Nephron (organoid): ENCODE data around the gene ADAMTS2.

Experiments used
- H3K27ac Mint-ChIP-seq, 3 experiments: 2 replicates each; pipeline ENCODE4 v1.8.0; 2020; ENCODE audit warnings: mixed read lengths in 3 of 3, mild to moderate bottlenecking in 2 of 3, moderate library complexity in 1 of 3
- H3K27me3 Mint-ChIP-seq: 2 replicates; pipeline ENCODE4 v1.8.0; 2021; ENCODE audit warnings: low read depth, mild to moderate bottlenecking, moderate library complexity, mixed read lengths
- H3K36me3 Mint-ChIP-seq: 2 replicates; pipeline ENCODE4 v1.8.0; 2020; ENCODE audit warnings: low read depth, mixed read lengths
- H3K4me1 Mint-ChIP-seq: 2 replicates; pipeline ENCODE4 v1.8.0; 2020; ENCODE audit warnings: mixed read lengths
- H3K4me3 Mint-ChIP-seq, 3 experiments: 2 replicates each; pipeline ENCODE4 v1.8.0; 2020; ENCODE audit warnings: mild to moderate bottlenecking in 3 of 3, mixed read lengths in 3 of 3, moderate library complexity in 2 of 3
- H3K9me3 Mint-ChIP-seq: 2 replicates; pipeline ENCODE4 v1.8.0; 2020; ENCODE audit warnings: mixed read lengths
- TF ChIP-seq, protein P1 (sequence below), 3 experiments: fragments of 200-600 bp; sonication (generic); IDR thresholded peaks; one replicate each; pipeline ENCODE4 v1.5.0; 2021; ENCODE audit warnings: antibody characterized with exemption in 3 of 3; ENCODE audit not compliant: unreplicated experiment in 3 of 3

The ADAMTS2 gene

GRCh38 chr5:179121667-179122111, 223.6 kb downstream of the ADAMTS2 start:
- TF ChIP-seq, protein P1, sequence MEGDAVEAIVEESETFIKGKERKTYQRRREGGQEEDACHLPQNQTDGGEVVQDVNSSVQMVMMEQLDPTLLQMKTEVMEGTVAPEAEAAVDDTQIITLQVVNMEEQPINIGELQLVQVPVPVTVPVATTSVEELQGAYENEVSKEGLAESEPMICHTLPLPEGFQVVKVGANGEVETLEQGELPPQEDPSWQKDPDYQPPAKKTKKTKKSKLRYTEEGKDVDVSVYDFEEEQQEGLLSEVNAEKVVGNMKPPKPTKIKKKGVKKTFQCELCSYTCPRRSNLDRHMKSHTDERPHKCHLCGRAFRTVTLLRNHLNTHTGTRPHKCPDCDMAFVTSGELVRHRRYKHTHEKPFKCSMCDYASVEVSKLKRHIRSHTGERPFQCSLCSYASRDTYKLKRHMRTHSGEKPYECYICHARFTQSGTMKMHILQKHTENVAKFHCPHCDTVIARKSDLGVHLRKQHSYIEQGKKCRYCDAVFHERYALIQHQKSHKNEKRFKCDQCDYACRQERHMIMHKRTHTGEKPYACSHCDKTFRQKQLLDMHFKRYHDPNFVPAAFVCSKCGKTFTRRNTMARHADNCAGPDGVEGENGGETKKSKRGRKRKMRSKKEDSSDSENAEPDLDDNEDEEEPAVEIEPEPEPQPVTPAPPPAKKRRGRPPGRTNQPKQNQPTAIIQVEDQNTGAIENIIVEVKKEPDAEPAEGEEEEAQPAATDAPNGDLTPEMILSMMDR (IDR thresholded peaks at IDR 0.05; ENCODE audit: unreplicated experiment in 3 of 3) = no peak
- Mint-ChIP-seq H3K4me3 (no peak overlapping the region), H3K27ac (no peak overlapping the region), H3K27me3 (no peaks in the 10 kb centered on the region), H3K4me1 (no peaks in the 10 kb centered on the region), H3K36me3 (peaks cover 12% of the 10 kb centered on the region), H3K9me3 (peaks cover 22% of the 10 kb centered on the region)

GRCh38 chr5:179120951-179121666, 224.2 kb downstream of the ADAMTS2 start:
- Mint-ChIP-seq H3K27me3 (peaks cover 3% of the 10 kb centered on the region), H3K4me3 (no peak overlapping the region), H3K4me1 (no peaks in the 10 kb centered on the region), H3K36me3 (peaks cover 12% of the 10 kb centered on the region), H3K27ac (no peak overlapping the region), H3K9me3 (peaks cover 27% of the 10 kb centered on the region)
- TF ChIP-seq, protein P1 (IDR thresholded peaks at IDR 0.05; ENCODE audit: unreplicated experiment in 3 of 3) = no peak

GRCh38 chr5:179120421-179120861, 224.8 kb downstream of the ADAMTS2 start:
- Mint-ChIP-seq H3K4me1 (no peaks in the 10 kb centered on the region), H3K27me3 (peaks cover 4% of the 10 kb centered on the region), H3K4me3 (no peak overlapping the region), H3K27ac (no peak overlapping the region), H3K36me3 (peaks cover 12% of the 10 kb centered on the region), H3K9me3 (peaks cover 25% of the 10 kb centered on the region)
- TF ChIP-seq, protein P1 (IDR thresholded peaks at IDR 0.05; ENCODE audit: unreplicated experiment in 3 of 3) = no peak

- H3K9me3 Mint-ChIP-seq = peaks cover 32% of the 10 kb centered on the region
- peaks cover 17% of the 10 kb centered on the region for H3K36me3 Mint-ChIP-seq
- TF ChIP-seq, protein P1 (IDR thresholded peaks at IDR 0.05; ENCODE audit: unreplicated experiment in 3 of 3) = no peak
- no peaks in the 10 kb centered on the region for H3K4me1 Mint-ChIP-seq
- peaks cover 7% of the 10 kb centered on the region for H3K27me3 Mint-ChIP-seq
- no peak overlapping the region for H3K27ac Mint-ChIP-seq
- H3K4me3 Mint-ChIP-seq = no peak overlapping the region
Measured at GRCh38 chr5:179119415-179120170, 225.7 kb downstream of the ADAMTS2 start.

DNA sequence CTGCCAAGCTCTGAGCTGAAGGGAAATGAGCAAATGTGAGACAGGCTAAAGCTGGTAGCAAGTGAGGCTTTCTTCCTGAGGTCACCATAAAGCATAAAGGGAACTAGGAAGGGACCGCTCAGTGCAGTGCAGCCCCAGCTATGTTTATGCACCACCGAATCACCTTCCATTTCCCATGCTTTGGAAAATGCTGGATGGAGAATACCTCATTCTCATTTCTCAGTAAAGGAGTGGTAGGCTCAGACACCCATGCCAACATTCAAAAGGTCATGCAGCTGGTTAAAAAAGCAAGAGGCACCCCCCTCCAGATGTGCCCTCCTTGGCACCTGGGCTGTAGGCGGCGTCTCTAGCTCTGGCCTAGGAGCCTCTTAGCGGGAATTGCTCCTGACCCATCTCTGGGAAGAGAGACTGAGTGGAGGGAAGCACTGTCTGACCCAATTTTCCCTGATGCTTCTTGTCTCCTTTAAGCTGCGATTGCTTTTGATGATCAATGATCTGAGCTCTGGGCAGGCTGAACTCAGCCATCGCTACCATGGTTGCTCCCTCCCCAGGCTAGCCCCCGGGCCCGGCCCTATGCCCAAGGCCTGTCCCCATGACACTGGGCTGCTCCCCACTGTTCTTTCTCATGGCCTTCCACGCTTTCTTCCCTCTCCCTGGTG, 226.4 kb downstream of the ADAMTS2 start:
- peaks cover 32% of the 10 kb centered on the region for H3K9me3 Mint-ChIP-seq
- H3K36me3 Mint-ChIP-seq = peaks cover 12% of the 10 kb centered on the region
- peaks cover 7% of the 10 kb centered on the region for H3K27me3 Mint-ChIP-seq
- TF ChIP-seq, protein P1 (IDR thresholded peaks at IDR 0.05; ENCODE audit: unreplicated experiment in 3 of 3) = no peak
- H3K4me3 Mint-ChIP-seq = no peak overlapping the region
- H3K4me1 Mint-ChIP-seq = no peaks in the 10 kb centered on the region
- no peak overlapping the region for H3K27ac Mint-ChIP-seq
